IPS-18c (cell line): ENCODE data around the gene AKR1B15.

Experiments
- H3K4me3 ChIP-seq: 2 replicates; pipeline ENCODE4 v1.7.0; 2013; ENCODE audit warnings: low read depth, mild to moderate bottlenecking, low read length, moderate library complexity; ENCODE audit not compliant: insufficient read depth
- H3K9me3 ChIP-seq: one replicate; pipeline ENCODE4 v1.6.1; 2013; ENCODE audit warnings: mild to moderate bottlenecking, low read length, moderate library complexity; ENCODE audit not compliant: control insufficient read depth, insufficient read depth

The AKR1B15 gene

DNA sequence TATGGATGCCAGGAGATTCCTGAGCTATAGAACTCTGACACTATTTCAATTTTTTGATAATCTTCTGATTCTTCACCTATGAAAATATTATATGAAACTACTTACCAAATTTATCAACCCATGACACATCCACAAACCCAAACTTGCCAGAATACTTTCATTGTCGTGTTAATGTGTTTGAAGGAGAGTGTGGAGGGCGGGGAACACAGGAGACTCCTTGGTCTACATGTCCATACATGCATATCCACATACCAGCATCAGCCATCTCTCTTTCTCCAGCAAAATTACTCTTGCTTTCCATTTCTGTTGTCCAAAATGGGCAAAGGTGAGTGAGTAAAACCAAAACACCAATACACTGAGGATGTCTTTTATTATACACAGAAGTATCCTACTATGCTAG is 74.3 kb downstream of the AKR1B15 start:
- Histone ChIP-seq H3K4me3 (no peak overlapping the region), H3K9me3 (no peaks in the 10 kb centered on the region)

DNA sequence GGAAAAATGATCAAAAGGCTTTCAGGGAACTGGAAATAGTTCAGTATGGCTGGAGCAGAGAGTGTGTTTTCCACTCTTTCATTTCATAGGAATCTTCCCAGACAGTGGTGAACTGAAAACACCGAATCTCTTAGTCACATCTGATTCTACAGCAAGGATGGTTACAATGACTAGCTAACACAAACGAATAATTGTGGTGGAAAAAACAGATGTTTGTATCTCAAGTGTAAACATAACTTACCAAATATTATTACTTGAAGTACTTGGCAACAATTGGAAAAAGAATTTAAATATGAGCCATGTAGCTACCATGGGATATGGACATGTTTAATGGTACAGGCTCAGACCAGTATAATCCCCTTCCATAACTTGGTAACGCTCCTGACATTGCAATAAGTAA is 76.6 kb downstream of the AKR1B15 start:
- H3K9me3 ChIP-seq, result no peaks in the 10 kb centered on the region
- H3K4me3 ChIP-seq, result no peak overlapping the region

DNA sequence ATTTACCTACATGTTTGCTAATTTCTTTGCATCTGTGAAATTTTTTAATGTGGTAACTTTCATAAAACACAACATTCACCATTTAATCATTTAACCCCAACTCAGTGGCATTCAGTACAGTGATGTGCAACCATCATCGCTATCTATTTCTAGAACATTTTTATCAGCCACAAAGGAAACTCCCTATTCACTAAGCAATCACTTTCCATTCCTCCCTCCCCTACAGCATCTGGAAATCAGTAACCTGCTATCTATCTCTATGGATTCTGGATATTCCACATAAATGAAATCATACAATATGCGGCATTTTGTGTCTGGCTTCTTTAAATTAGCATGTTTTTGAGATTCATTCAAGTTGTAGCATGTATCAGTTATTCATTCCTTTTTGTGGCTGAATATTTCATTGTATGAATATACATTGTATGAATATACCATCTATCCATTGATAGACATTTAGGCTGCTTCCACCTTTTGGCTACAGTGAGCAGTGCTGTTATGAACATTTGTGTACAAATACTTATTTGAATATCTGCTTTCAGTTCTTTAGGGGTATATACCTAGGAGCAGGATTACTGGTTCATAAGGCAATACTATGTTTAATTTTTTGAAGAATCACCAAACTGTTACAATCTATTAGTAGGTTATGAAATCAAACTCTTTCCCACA is 78.3 kb downstream of the AKR1B15 start:
- H3K4me3 ChIP-seq, result no peak overlapping the region
- no peaks in the 10 kb centered on the region for H3K9me3 ChIP-seq

DNA sequence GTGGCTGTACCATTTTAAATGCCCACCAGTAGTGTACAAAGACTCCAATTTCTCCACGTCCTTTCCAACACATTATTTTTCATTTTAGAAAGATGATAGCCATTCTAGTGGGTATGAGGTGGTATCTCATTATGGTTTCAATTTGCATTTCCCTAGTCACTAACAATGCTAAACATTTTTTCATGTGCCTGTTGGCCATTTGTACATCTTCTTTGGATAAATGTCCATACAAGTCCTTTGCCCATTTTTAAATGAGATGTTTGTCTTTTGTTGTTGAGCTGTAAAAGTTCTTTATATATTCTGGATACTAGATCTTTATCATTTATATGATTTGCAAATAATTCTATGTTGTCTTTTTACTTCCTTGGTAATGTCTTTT is 78.9 kb downstream of the AKR1B15 start:
- Histone ChIP-seq H3K4me3 (no peak overlapping the region), H3K9me3 (no peaks in the 10 kb centered on the region)

DNA sequence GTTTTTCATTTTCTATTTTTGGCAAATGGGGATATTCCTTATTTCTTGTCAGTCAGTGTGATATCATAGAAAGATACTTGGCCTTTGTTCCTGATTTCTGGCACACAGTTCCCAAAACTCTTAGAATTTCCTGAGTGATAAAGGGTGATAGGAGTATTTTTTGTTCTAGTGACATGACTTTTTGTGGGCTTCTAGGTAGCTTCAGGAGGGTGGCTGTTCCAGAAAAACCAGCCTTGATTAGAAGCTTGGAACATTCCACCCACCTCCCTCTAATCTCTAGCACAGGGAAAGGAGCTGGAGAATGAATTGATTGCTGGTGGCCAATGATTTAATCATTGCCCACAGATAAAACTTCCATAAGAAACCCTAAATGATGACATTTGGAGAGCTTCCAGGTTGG is 80.5 kb downstream of the AKR1B15 start:
- Histone ChIP-seq H3K9me3 (no peaks in the 10 kb centered on the region), H3K4me3 (no peak overlapping the region)
